Brain microvascular endothelial cell (primary cell): ENCODE measurements around the gene COMMD9.

Experiments
- DNase-seq: peaks from one replicate; pipeline ENCODE4 v3.0.0-alpha.2; 2020
- H3K27ac ChIP-seq: fragments of 250-450 bp; sonication (Bioruptor Pico); 2 replicates; pipeline ENCODE4 v1.5.1; 2020; ENCODE audit warnings: mild to moderate bottlenecking, moderate library complexity
- H3K27me3 ChIP-seq: fragments of 250-450 bp; sonication (Bioruptor Pico); replicated peaks from 2 replicates; pipeline ENCODE4 v1.5.1; 2020; ENCODE audit warnings: mild to moderate bottlenecking
- H3K36me3 ChIP-seq: fragments of 250-450 bp; sonication (Bioruptor Pico); replicated peaks from 2 replicates; pipeline ENCODE4 v1.5.1; 2020; ENCODE audit warnings: mild to moderate bottlenecking
- H3K4me3 ChIP-seq: 2 replicates; pipeline ENCODE4 v1.5.1; 2011; ENCODE audit warnings: low read depth, mild to moderate bottlenecking, control low read depth, low read length, moderate library complexity
- CTCF ChIP-seq: IDR thresholded peaks from 2 replicates; pipeline ENCODE4 v1.5.1; 2011; ENCODE audit warnings: low read depth, mild to moderate bottlenecking, moderate library complexity, low read length, control low read depth, inconsistent platforms; ENCODE audit errors: missing control alignments
- in situ Hi-C: cut with HindIII; loops from 2 replicates; pipeline ENCODE4 v1.10.0; 2017; ENCODE audit warnings: low sequenced_read_pairs, low pct_ligation_motif_present

The COMMD9 gene

GRCh38 chr11:36289226-36289852 is at the start of gene COMMD9:
COMMD9 (minus strand) TSS chr11:36289424; CDS start chr11:36289412, 12 bp downstream.
- H3K36me3 ChIP-seq: no peaks in the 10 kb centered on the region
- H3K27ac ChIP-seq: peak within 1 kb of the TSS; percentile 20
- DNase-seq: peak; percentile 95
- TF ChIP-seq CTCF: no peak
- H3K27me3 ChIP-seq: no peaks in the 10 kb centered on the region
- H3K4me3 ChIP-seq: peak within 1 kb of the TSS; percentile 95
- in situ Hi-C loops: loop anchor here (25.0 kb wide), 1 partner anchor 198 kb away; no protein-coding TSS in a partner anchor

- Histone ChIP-seq H3K27ac (peak overlapping the region; percentile 17), H3K36me3 (no peaks in the 10 kb centered on the region)
- DNase-seq: peak; percentile 72
Measured at GRCh38 chr11:36333897-36334296, 44.7 kb upstream of the COMMD9 start.

GRCh38 chr11:36333468-36333867 is 44.2 kb upstream of the COMMD9 start:
- in situ Hi-C loops: no loop called here
- TF ChIP-seq CTCF: no peak
- peak; percentile 31 for DNase-seq
- Histone ChIP-seq H3K27me3 (no peaks in the 10 kb centered on the region), H3K4me3 (no peak overlapping the region), H3K36me3 (no peaks in the 10 kb centered on the region), H3K27ac (peak overlapping the region; percentile 17)

More at GRCh38 chr11:36333897-36334296, 44.7 kb upstream of the COMMD9 start:
- Histone ChIP-seq H3K27me3 (no peaks in the 10 kb centered on the region), H3K4me3 (no peak overlapping the region)
- in situ Hi-C loops: no loop called here
- no peak for TF ChIP-seq CTCF

GRCh38 chr11:36330411-36330810 is 41.2 kb upstream of the COMMD9 start:
- Histone ChIP-seq H3K36me3 (no peaks in the 10 kb centered on the region), H3K4me3 (no peak overlapping the region), H3K27me3 (no peaks in the 10 kb centered on the region), H3K27ac (no peak overlapping the region)
- no peak for TF ChIP-seq CTCF
- in situ Hi-C loops: no loop called here
- DNase-seq: no peak

GRCh38 chr11:36328966-36329673 is 39.9 kb upstream of the COMMD9 start:
- Histone ChIP-seq H3K4me3 (no peak overlapping the region), H3K27ac (peak overlapping the region; percentile 53), H3K36me3 (no peaks in the 10 kb centered on the region), H3K27me3 (no peaks in the 10 kb centered on the region)
- TF ChIP-seq CTCF: no peak
- DNase-seq: peak; percentile 17
- in situ Hi-C loops: no loop called here
